IMR-90 (cell line): ENCODE results near the gene C1QTNF5. TPM values are rescaled to one million over a fixed set of nuclear protein-coding genes. Genes with fewer than 3 reads are reported as not detected.

Experiments used
- ATAC-seq: fragments of 200-7000 bp; cut with Tn5 transposase; 2 replicates; pipeline ENCODE4 v1.9.1; 2020; ENCODE audit warnings: low read depth, mild to moderate bottlenecking, moderate library complexity
- BruUV-seq: library from RNA; stranded (reverse); fragments of 400-500 nt; replicated peaks from 2 replicates; lab custom pipeline; 2021; lab: Mats Ljungman, UMichigan
- CTCF ChIA-PET: fragments of 300-600 bp; formaldehyde crosslinking; extraction: SDS; loops from one replicate; lab custom pipeline; 2021; ENCODE audit warnings: antibody characterized with exemption; lab: Yijun Ruan, JAX
- POLR2A ChIA-PET: fragments of 300-600 bp; sonication (Branson Sonifier 250); formaldehyde crosslinking; loops from one replicate; lab custom pipeline; 2022; ENCODE audit warnings: antibody characterized with exemption; ENCODE audit not compliant: unreplicated experiment; lab: Charles Lee
- DNase-seq: peaks from one replicate; pipeline ENCODE4 v3.0.0; 2013
- H2AFZ ChIP-seq: replicated peaks from 2 replicates; pipeline ENCODE3; 2013; ENCODE audit warnings: low read length, mild to moderate bottlenecking; ENCODE audit not compliant: poor library complexity
- H2AK5ac ChIP-seq: 2 replicates; pipeline ENCODE4 v1.6.1; 2013; ENCODE audit warnings: low read depth, low read length, inconsistent platforms
- H2AK9ac ChIP-seq: replicated peaks from 2 replicates; pipeline ENCODE3; 2013; ENCODE audit warnings: mild to moderate bottlenecking, low read depth, low read length, moderate library complexity; ENCODE audit not compliant: poor library complexity
- H2BK120ac ChIP-seq: 2 replicates; pipeline ENCODE4 v1.6.1; 2013; ENCODE audit warnings: low read depth, low read length, inconsistent platforms
- H2BK15ac ChIP-seq: 3 replicates; pipeline ENCODE4 v1.6.1; 2013; ENCODE audit warnings: low read depth, low read length, inconsistent platforms
- H2BK20ac ChIP-seq: 2 replicates; pipeline ENCODE4 v1.6.1; 2013; ENCODE audit warnings: low read depth, mild to moderate bottlenecking, inconsistent platforms, low read length, moderate library complexity
- H2BK5ac ChIP-seq: 2 replicates; pipeline ENCODE4 v1.6.1; 2013; ENCODE audit warnings: mild to moderate bottlenecking, low read depth, low read length, inconsistent platforms; ENCODE audit not compliant: poor library complexity, severe bottlenecking
- H3K14ac ChIP-seq: replicated peaks from 2 replicates; pipeline ENCODE4 v1.6.1; 2013; ENCODE audit warnings: low read depth, low read length, inconsistent platforms
- H3K18ac ChIP-seq: 2 replicates; pipeline ENCODE4 v1.6.1; 2013; ENCODE audit warnings: low read depth, low read length, control low read depth
- H3K23ac ChIP-seq: 2 replicates; pipeline ENCODE4 v1.6.1; 2013; ENCODE audit warnings: low read depth, low read length, inconsistent platforms
- H3K27ac ChIP-seq: 2 replicates; pipeline ENCODE4 v1.5.1; 2013; ENCODE audit warnings: mild to moderate bottlenecking, control low read depth, low read length; ENCODE audit not compliant: insufficient read depth
- H3K27me3 ChIP-seq: 2 replicates; pipeline ENCODE4 v1.6.1; 2013; ENCODE audit warnings: low read length; ENCODE audit not compliant: control insufficient read depth, insufficient read depth
- H3K36me3 ChIP-seq: 2 replicates; pipeline ENCODE4 v1.6.1; 2013; ENCODE audit warnings: low read length, mixed read lengths; ENCODE audit not compliant: control insufficient read depth, insufficient read depth
- H3K4ac ChIP-seq: 2 replicates; pipeline ENCODE4 v1.6.1; 2013; ENCODE audit warnings: low read depth, low read length, inconsistent platforms
- H3K4me1 ChIP-seq: 2 replicates; pipeline ENCODE4 v1.6.1; 2013; ENCODE audit warnings: low read length, mixed read lengths; ENCODE audit not compliant: control insufficient read depth, insufficient read depth
- H3K4me2 ChIP-seq: 2 replicates; pipeline ENCODE4 v1.6.1; 2013; ENCODE audit warnings: low read depth, mild to moderate bottlenecking, control low read depth, low read length, moderate library complexity
- H3K4me3 ChIP-seq: 2 replicates; pipeline ENCODE4 v1.5.1; 2013; ENCODE audit warnings: low read depth, mild to moderate bottlenecking, control low read depth, low read length, moderate library complexity; ENCODE audit not compliant: insufficient read depth
- H3K56ac ChIP-seq: 2 replicates; pipeline ENCODE4 v1.6.1; 2013; ENCODE audit warnings: low read length, inconsistent platforms; ENCODE audit not compliant: insufficient read depth; ENCODE audit errors: extremely low read depth
- H3K79me1 ChIP-seq, 2 experiments: 2 replicates each; pipeline ENCODE4 v1.6.1; 2013; ENCODE audit warnings: low read length in 2 of 2, inconsistent platforms in 1 of 2, low read depth in 1 of 2
- H3K9ac ChIP-seq: 2 replicates; pipeline ENCODE4 v1.6.1; 2013; ENCODE audit warnings: low read depth, low read length, control low read depth
- H3K9me1 ChIP-seq: 2 replicates; pipeline ENCODE4 v1.6.1; 2013; ENCODE audit warnings: low read length, inconsistent platforms; ENCODE audit not compliant: insufficient read depth
- H3K9me3 ChIP-seq: 2 replicates; pipeline ENCODE4 v1.6.1; 2013; ENCODE audit warnings: low read length; ENCODE audit not compliant: control insufficient read depth, insufficient read depth
- H4K20me1 ChIP-seq: 2 replicates; pipeline ENCODE4 v1.6.1; 2013; ENCODE audit warnings: low read length, inconsistent platforms; ENCODE audit not compliant: insufficient read depth
- H4K5ac ChIP-seq: 2 replicates; pipeline ENCODE4 v1.6.1; 2013; ENCODE audit warnings: mild to moderate bottlenecking, low read depth, low read length, control low read depth
- H4K8ac ChIP-seq, 2 experiments: 2 replicates each; pipeline ENCODE4 v1.6.1; 2013; ENCODE audit warnings: low read depth in 2 of 2, low read length in 2 of 2, control low read depth in 1 of 2, inconsistent platforms in 1 of 2
- H4K91ac ChIP-seq: 2 replicates; pipeline ENCODE4 v1.6.1; 2013; ENCODE audit warnings: low read depth, low read length, inconsistent platforms; ENCODE audit not compliant: insufficient read depth
- BHLHE40 ChIP-seq: fragments of 150-350 bp; IDR thresholded peaks from 2 replicates; pipeline ENCODE4 v1.6.1; 2016; ENCODE audit warnings: mild to moderate bottlenecking, low read depth, low read length
- POLR2A ChIP-seq: IDR thresholded peaks from 2 replicates; pipeline ENCODE4 v1.6.1; 2012; ENCODE audit warnings: mild to moderate bottlenecking, low read depth, low read length
- RFX5 ChIP-seq: IDR thresholded peaks from 2 replicates; pipeline ENCODE4 v1.8.0; 2012; ENCODE audit warnings: low read depth, mild to moderate bottlenecking, low read length, moderate library complexity
- WGBS, 2 experiments: methylation state at CpG; one replicate each; pipeline versions ENCODE4 v1.1.5 to v1.1.7; 2013; ENCODE audit warnings: missing lambda C conversion rate in 2 of 2; ENCODE audit not compliant: insufficient read length in 1 of 2; ENCODE audit errors: extremely low coverage in 2 of 2; 5-methylcytosine and 5-hydroxymethylcytosine counted together
- dilution Hi-C: fragments of 300-500 bp; cut with HindIII; formaldehyde crosslinking; loops from one replicate; pipeline ENCODE4 v1.14.3; 2018; ENCODE audit warnings: low sequenced_read_pairs; ENCODE audit not compliant: unreplicated experiment
- in situ Hi-C: fragments of 300-500 bp; cut with MboI; formaldehyde crosslinking; loops from 3 replicates; pipeline ENCODE4 v1.14.3; 2019; ENCODE audit warnings: low sequenced_read_pairs, inconsistent platforms, mixed read lengths
- intact Hi-C: fragments of 100-400 bp; cut with micrococcal nuclease; formaldehyde crosslinking; loops from 2 replicates; pipeline ENCODE4 v1.10.0; 2022
- polyA plus RNA-seq, 3 experiments: library from polyadenylated mRNA; depleted of rRNA; stranded (reverse); fragments of >200 nt; gene quantifications; 2 replicates each; pipeline ENCODE4 v1.2.3, GENCODE V29; 2012; ENCODE audit warnings: low replicate concordance in 1 of 3
- total RNA-seq: library from RNA; depleted of rRNA; stranded (reverse); fragments of >200 nt; gene quantifications from 2 replicates; pipeline ENCODE4 v1.2.3, GENCODE V29; 2012
- TF ChIP-seq, protein P1 (sequence below): fragments of 150-350 bp; IDR thresholded peaks from 2 replicates; pipeline ENCODE4 v1.6.1; 2016; ENCODE audit warnings: low read depth, mild to moderate bottlenecking, low read length, moderate library complexity, borderline replicate concordance

The C1QTNF5 gene
- total and polyA plus RNA-seq, 2 of the 4 experiments (the other 2 are of a cell fraction), result 2.0 to 5.4 TPM

DNA sequence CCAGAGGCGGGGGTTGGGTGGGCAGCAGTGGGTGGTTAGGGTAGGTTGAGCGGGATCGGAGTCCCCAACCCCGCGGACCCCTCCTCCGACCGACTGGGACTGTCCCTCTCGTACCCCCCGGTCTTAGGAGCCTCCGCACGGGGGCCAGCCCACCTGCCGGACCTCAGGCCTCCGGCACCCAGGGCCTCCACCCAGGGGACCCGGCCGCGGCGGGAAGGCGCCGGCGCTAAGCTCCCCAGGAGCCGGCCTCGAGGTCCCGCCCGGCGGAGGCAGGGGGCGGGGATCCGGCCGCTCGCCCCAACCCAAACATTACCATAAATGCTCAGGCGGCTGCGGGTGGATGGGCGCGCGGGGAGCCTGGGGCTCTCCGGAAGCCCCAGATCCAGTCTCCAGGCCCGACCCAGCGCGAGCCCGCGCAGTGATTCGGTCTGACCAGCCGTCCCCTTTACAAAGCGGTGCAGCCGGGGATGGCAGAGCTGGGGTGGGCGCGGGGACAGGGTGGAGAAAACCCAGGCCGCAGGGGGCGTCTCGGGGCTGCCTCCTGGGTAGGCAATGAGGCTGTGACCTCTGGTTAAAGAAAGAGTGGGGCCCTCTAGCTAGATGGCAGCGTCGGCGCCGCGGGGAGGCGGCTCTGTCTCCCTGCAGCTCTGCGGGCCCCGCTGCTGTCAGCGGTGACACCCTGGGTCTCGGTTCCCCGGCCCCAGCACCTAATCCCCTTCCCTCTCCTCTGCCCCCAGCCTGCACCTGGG lies 19.7 kb downstream of the C1QTNF5 start:
- H4K5ac ChIP-seq, result peak overlapping the region; percentile 98
- H2AK5ac ChIP-seq, result peak overlapping the region; percentile 97
- peak; percentile 70 for ATAC-seq
- peak; percentile 65 for DNase-seq
- peak overlapping the region; percentile 88 for H3K56ac ChIP-seq
- H3K9ac ChIP-seq, result peak overlapping the region; percentile 79
- ChIA-PET POLR2A (interaction anchor here (0.8 to 1.2 kb wide), 3 partner anchors 13 to 16 kb away, joined by 4 to 7 read pairs (median 4); no protein-coding TSS in a partner anchor), CTCF (interaction anchor here (0.6 to 1.7 kb wide), 5 partner anchors 10 to 176 kb away, joined by 3 to 9 read pairs (median 3); no protein-coding TSS in a partner anchor)
- dilution Hi-C loops, result no loop called here
- TF ChIP-seq, protein P1, sequence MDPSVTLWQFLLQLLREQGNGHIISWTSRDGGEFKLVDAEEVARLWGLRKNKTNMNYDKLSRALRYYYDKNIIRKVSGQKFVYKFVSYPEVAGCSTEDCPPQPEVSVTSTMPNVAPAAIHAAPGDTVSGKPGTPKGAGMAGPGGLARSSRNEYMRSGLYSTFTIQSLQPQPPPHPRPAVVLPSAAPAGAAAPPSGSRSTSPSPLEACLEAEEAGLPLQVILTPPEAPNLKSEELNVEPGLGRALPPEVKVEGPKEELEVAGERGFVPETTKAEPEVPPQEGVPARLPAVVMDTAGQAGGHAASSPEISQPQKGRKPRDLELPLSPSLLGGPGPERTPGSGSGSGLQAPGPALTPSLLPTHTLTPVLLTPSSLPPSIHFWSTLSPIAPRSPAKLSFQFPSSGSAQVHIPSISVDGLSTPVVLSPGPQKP, result no peak
- TF ChIP-seq POLR2A (peak; percentile 43; the same call in 1 of the 2 replicates), RFX5 (no peak), BHLHE40 (no peak)
- peak overlapping the region; percentile 95 to 98 for H4K8ac ChIP-seq
- peak overlapping the region; percentile 99 for H3K4ac ChIP-seq
- no peaks in the 10 kb centered on the region for H3K27me3 ChIP-seq
- H2BK120ac ChIP-seq, result peak overlapping the region; percentile 95
- H3K4me3 ChIP-seq, result peak overlapping the region; percentile 29
- in situ Hi-C loops, result no loop called here
- no TSS peak for BruUV-seq
- H3K79me1 ChIP-seq, result peaks cover 2 to 38% of the 10 kb centered on the region in 2 experiments; a peak in 3 of 4 replicates
- H3K14ac ChIP-seq, result peak overlapping the region; percentile 94
- peak overlapping the region; percentile 84 for H2BK5ac ChIP-seq
- H4K91ac ChIP-seq, result peak overlapping the region; percentile 99
- peak overlapping the region; percentile 91; the same call in 2 of the 3 replicates for H2BK15ac ChIP-seq
- peak overlapping the region; percentile 74 for H3K18ac ChIP-seq
- intact Hi-C loops, result loop anchor here (2.0 to 5.0 kb wide), 2 partner anchors 18 to 174 kb away; partner anchors contain the start of gene ABCG4
- H4K20me1 ChIP-seq, result peaks cover 2% of the 10 kb centered on the region; the same call in 1 of the 2 replicates
- peak overlapping the region; percentile 98 for H3K23ac ChIP-seq
- peak overlapping the region; percentile 93 for H2AK9ac ChIP-seq
- 1% methylated on average over 13 of the region's 60 CpGs; no CpG with 5 or more reads in 1 of the 2 experiments for WGBS, 2 experiments
- H3K9me1 ChIP-seq, result peaks cover 17% of the 10 kb centered on the region
- H3K36me3 ChIP-seq, result no peaks in the 10 kb centered on the region
- H3K4me2 ChIP-seq, result peak overlapping the region; percentile 73
- H2AFZ ChIP-seq, result peak overlapping the region; percentile 96
- no peaks in the 10 kb centered on the region for H3K9me3 ChIP-seq
- peak overlapping the region; percentile 93 for H3K27ac ChIP-seq
- peak overlapping the region; percentile 63; the same call in 1 of the 2 replicates for H2BK20ac ChIP-seq
- peaks cover 37% of the 10 kb centered on the region for H3K4me1 ChIP-seq
